Measurements from ENCODE around the gene SFTPD.
A peak's percentile ranks its signal among the peaks of the same experiment; 100 is the strongest.
"Not testable (repeated sequence)": the region's sequence is repeated elsewhere in the genome, so short reads cannot be mapped to it uniquely, and the experiment has no call there.

SFTPD gene

GRCh38 chr10:79905322-79906314 lies 43.3 kb downstream of the SFTPD start:
- peak overlapping the region; percentile 53 for H3K9ac ChIP-seq (ENCODE audit: low read depth, low read length, poor library complexity, severe bottlenecking)
- no peaks in the 10 kb centered on the region for H4K20me1 ChIP-seq (ENCODE audit: insufficient read depth, low read length, poor library complexity, severe bottlenecking)
- peak overlapping the region; percentile 85 for H2AFZ ChIP-seq (ENCODE audit: low read length)
- peak overlapping the region; percentile 67 for H3K4me2 ChIP-seq (ENCODE audit: low read depth, low read length, poor library complexity, severe bottlenecking)
- H3K79me2 ChIP-seq (ENCODE audit: insufficient read depth, low read length): no peaks in the 10 kb centered on the region
- H3K4me1 ChIP-seq (ENCODE audit: insufficient read depth, low read length, poor library complexity, severe bottlenecking): no peaks in the 10 kb centered on the region
- H3K9me2 ChIP-seq (replicated peaks; ENCODE audit: low read depth, low read length): no peaks in the 10 kb centered on the region
- TF ChIP-seq, protein P1, sequence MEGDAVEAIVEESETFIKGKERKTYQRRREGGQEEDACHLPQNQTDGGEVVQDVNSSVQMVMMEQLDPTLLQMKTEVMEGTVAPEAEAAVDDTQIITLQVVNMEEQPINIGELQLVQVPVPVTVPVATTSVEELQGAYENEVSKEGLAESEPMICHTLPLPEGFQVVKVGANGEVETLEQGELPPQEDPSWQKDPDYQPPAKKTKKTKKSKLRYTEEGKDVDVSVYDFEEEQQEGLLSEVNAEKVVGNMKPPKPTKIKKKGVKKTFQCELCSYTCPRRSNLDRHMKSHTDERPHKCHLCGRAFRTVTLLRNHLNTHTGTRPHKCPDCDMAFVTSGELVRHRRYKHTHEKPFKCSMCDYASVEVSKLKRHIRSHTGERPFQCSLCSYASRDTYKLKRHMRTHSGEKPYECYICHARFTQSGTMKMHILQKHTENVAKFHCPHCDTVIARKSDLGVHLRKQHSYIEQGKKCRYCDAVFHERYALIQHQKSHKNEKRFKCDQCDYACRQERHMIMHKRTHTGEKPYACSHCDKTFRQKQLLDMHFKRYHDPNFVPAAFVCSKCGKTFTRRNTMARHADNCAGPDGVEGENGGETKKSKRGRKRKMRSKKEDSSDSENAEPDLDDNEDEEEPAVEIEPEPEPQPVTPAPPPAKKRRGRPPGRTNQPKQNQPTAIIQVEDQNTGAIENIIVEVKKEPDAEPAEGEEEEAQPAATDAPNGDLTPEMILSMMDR (conservative IDR thresholded peaks at IDR 0.05; ENCODE audit: low read length): no peak
- TF ChIP-seq EZH2phosphoT487 (IDR thresholded peaks at IDR 0.05; ENCODE audit: borderline replicate concordance): no peak
- H3K9me3 ChIP-seq (ENCODE audit: insufficient read depth, low read depth, low read length): no peaks in the 10 kb centered on the region
- H3K36me3 ChIP-seq (ENCODE audit: insufficient read depth, low read length): no peaks in the 10 kb centered on the region
- H3K4me3 ChIP-seq (ENCODE audit: low read length, poor library complexity, severe bottlenecking): peak overlapping the region; percentile 73
- H3F3A ChIP-seq (ENCODE audit: low read depth): no peaks in the 10 kb centered on the region
- H3K27me3 ChIP-seq (ENCODE audit: insufficient read depth, low read length, poor library complexity, severe bottlenecking): no peaks in the 10 kb centered on the region

DNA sequence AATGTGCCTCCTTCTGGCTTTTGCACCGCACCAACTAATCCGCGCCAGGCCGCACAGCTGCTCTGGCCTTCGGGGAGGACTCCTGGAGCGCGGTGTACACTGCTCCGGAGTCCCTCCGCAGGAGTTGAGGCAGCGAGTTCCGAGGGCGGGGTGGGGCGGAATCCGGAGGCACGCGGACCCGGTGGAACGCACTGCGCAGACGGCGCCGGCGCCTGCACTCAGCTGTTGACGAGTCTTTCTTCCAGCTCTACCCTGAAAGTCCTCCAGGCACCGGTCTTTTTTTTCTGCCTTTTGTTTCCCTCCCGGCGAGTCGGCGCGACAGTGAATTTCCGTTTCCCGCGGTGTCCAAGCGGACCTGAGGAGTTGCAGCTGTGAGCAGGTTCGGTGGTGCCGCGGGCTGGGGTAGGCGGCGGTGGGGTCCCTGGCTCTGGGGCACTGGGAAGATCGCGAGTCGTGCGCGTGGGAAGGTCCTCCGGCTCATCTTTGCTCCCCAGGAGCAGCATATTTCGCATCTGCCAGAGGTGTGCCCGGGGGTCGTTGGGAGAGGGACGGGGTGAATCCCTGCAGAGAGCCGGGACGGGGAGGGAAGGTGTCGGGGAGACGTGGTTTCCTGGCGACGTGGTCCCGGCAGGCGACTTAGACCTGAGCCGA lies 44.1 kb downstream of the SFTPD start:
- peak overlapping the region; percentile 53 for H3K9ac ChIP-seq (ENCODE audit: low read depth, low read length, poor library complexity, severe bottlenecking)
- H2AFZ ChIP-seq (ENCODE audit: low read length): peak overlapping the region; percentile 85
- H3K27me3 ChIP-seq (ENCODE audit: insufficient read depth, low read length, poor library complexity, severe bottlenecking): no peaks in the 10 kb centered on the region
- no peaks in the 10 kb centered on the region for H3F3A ChIP-seq (ENCODE audit: low read depth)
- no peaks in the 10 kb centered on the region for H3K79me2 ChIP-seq (ENCODE audit: insufficient read depth, low read length)
- H3K9me2 ChIP-seq (replicated peaks; ENCODE audit: low read depth, low read length): no peaks in the 10 kb centered on the region
- peak overlapping the region; percentile 67 for H3K4me2 ChIP-seq (ENCODE audit: low read depth, low read length, poor library complexity, severe bottlenecking)
- H3K4me1 ChIP-seq (ENCODE audit: insufficient read depth, low read length, poor library complexity, severe bottlenecking): no peaks in the 10 kb centered on the region
- H3K9me3 ChIP-seq (ENCODE audit: insufficient read depth, low read depth, low read length): no peaks in the 10 kb centered on the region
- no peak for TF ChIP-seq EZH2phosphoT487 (IDR thresholded peaks at IDR 0.05; ENCODE audit: borderline replicate concordance)
- TF ChIP-seq, protein P1 (conservative IDR thresholded peaks at IDR 0.05; ENCODE audit: low read length): no peak
- H4K20me1 ChIP-seq (ENCODE audit: insufficient read depth, low read length, poor library complexity, severe bottlenecking): no peaks in the 10 kb centered on the region
- peak overlapping the region; percentile 73 for H3K4me3 ChIP-seq (ENCODE audit: low read length, poor library complexity, severe bottlenecking)
- no peaks in the 10 kb centered on the region for H3K36me3 ChIP-seq (ENCODE audit: insufficient read depth, low read length)

- H2AFZ ChIP-seq (ENCODE audit: low read length); H3K9ac ChIP-seq (ENCODE audit: low read depth, low read length, poor library complexity, severe bottlenecking); H3K36me3 ChIP-seq (ENCODE audit: insufficient read depth, low read length); H3K9me3 ChIP-seq (ENCODE audit: insufficient read depth, low read depth, low read length); H3K79me2 ChIP-seq (ENCODE audit: insufficient read depth, low read length); H4K20me1 ChIP-seq (ENCODE audit: insufficient read depth, low read length, poor library complexity, severe bottlenecking); H3K4me3 ChIP-seq (ENCODE audit: low read length, poor library complexity, severe bottlenecking); H3K27me3 ChIP-seq (ENCODE audit: insufficient read depth, low read length, poor library complexity, severe bottlenecking); H3K4me1 ChIP-seq (ENCODE audit: insufficient read depth, low read length, poor library complexity, severe bottlenecking); H3K9me2 ChIP-seq (replicated peaks; ENCODE audit: low read depth, low read length); H3F3A ChIP-seq (ENCODE audit: low read depth); H3K4me2 ChIP-seq (ENCODE audit: low read depth, low read length, poor library complexity, severe bottlenecking): not testable (repeated sequence)
Measured at GRCh38 chr10:79901571-79901970, 47.3 kb downstream of the SFTPD start.
